DND-41 (cell line): Measurements from ENCODE around the gene BARX1.

ENCODE experiments used
- ATAC-seq: fragments of 200-7000 bp; cut with Tn5 transposase; 3 replicates; pipeline ENCODE4 v1.9.1; 2021; ENCODE audit warnings: low read depth; ENCODE audit not compliant: insufficient read depth
- DNase-seq: peaks from one replicate; pipeline ENCODE4 v3.0.0-alpha.2; 2020
- H2AFZ ChIP-seq: 2 replicates; pipeline ENCODE4 v1.6.0; 2012; ENCODE audit warnings: low read depth, low read length
- H3K27ac ChIP-seq: 2 replicates; pipeline ENCODE4 v1.5.1; 2012; ENCODE audit warnings: low read length, inconsistent platforms
- H3K27me3 ChIP-seq: fragments of 200-600 bp; sonication (generic); 2 replicates; pipeline ENCODE4 v1.6.0; 2012; ENCODE audit warnings: low read length, mild to moderate bottlenecking, inconsistent platforms; ENCODE audit not compliant: insufficient read depth, poor library complexity
- H3K36me3 ChIP-seq: 2 replicates; pipeline ENCODE4 v1.5.1; 2012; ENCODE audit warnings: low read length, inconsistent platforms; ENCODE audit not compliant: insufficient read depth
- H3K4me1 ChIP-seq: 2 replicates; pipeline ENCODE4 v1.5.1; 2012; ENCODE audit warnings: mild to moderate bottlenecking, low read length; ENCODE audit not compliant: insufficient read depth
- H3K4me2 ChIP-seq: 2 replicates; pipeline ENCODE4 v1.6.0; 2012; ENCODE audit warnings: mild to moderate bottlenecking, moderate library complexity, low read length, inconsistent platforms; ENCODE audit not compliant: insufficient read depth
- H3K4me3 ChIP-seq, 2 experiments: fragments of 200-600 bp in 1 of 2; shearing (Covaris generic) in 1 of 2; 2 replicates each; pipeline ENCODE4 v1.5.1; 2012 to 2016; ENCODE audit warnings: inconsistent platforms in 2 of 2, low read length in 2 of 2, mild to moderate bottlenecking in 2 of 2, low read depth in 1 of 2, moderate library complexity in 1 of 2
- H3K79me2 ChIP-seq: 2 replicates; pipeline ENCODE4 v1.6.0; 2012; ENCODE audit warnings: low read length, inconsistent platforms; ENCODE audit not compliant: insufficient read depth
- H3K9ac ChIP-seq: 2 replicates; pipeline ENCODE4 v1.6.0; 2012; ENCODE audit warnings: low read depth, mild to moderate bottlenecking, inconsistent platforms, low read length, moderate library complexity
- H3K9me3 ChIP-seq: 2 replicates; pipeline ENCODE4 v1.5.1; 2012; ENCODE audit warnings: low read length, moderate library complexity, mild to moderate bottlenecking, inconsistent platforms; ENCODE audit not compliant: insufficient read depth, severe bottlenecking
- H4K20me1 ChIP-seq: 2 replicates; pipeline ENCODE4 v1.6.0; 2012; ENCODE audit warnings: low read length; ENCODE audit not compliant: insufficient read depth
- CTCF ChIP-seq: IDR thresholded peaks from 2 replicates; pipeline ENCODE4 v1.5.1; 2012; ENCODE audit warnings: borderline replicate concordance, low read length, moderate library complexity, mild to moderate bottlenecking; ENCODE audit not compliant: poor library complexity, severe bottlenecking; ENCODE audit errors: extremely low read depth
- EZH2 ChIP-seq: IDR thresholded peaks from 3 replicates; pipeline ENCODE4 v1.6.1; 2012; ENCODE audit warnings: borderline replicate concordance, low read depth, mild to moderate bottlenecking, moderate library complexity, low read length, inconsistent platforms; ENCODE audit not compliant: severe bottlenecking

Gene BARX1

DNA sequence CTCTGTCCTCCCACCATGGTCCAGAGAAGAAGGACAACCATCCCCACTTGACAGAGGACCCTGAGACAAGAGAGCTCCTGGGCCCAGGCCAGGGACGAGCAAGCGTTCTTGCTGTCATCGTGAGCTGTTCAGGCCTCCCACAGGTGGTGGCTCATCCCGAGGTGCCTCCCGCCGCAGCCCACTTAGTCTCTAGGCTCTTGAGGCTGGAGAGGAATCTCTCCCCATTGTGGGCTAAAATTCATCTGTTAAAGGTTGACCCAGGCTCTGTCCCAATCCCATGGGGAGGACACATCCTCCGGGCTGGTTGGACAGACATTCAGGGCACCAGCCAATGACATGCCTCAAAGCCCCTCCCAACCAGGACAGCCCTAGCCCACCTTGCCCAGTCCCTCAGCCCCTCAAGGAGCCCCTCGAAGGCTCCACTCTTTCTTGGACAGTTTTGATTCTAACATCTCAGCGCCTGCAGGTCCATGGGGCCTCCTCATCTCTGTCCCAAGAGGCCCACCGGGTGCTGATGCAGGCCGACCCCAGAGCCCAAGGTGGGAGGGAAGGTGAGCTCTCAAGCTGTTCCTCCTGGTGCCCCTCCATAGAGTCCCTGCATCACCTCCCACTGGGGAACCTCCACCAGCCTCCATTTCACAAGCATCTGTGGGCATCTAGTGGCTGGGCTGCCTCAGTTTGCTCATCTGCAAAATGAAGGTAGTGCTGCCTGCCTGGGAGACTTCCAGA lies 52.9 kb downstream of the BARX1 start:
- Histone ChIP-seq H3K27me3 (no peaks in the 10 kb centered on the region), H3K4me1 (no peaks in the 10 kb centered on the region), H3K4me2 (no peak overlapping the region), H3K4me3 (no peak overlapping the region), H3K9me3 (no peaks in the 10 kb centered on the region), H2AFZ (no peak overlapping the region), H3K36me3 (no peaks in the 10 kb centered on the region), H3K9ac (no peak overlapping the region), H3K27ac (no peak overlapping the region), H4K20me1 (no peaks in the 10 kb centered on the region), H3K79me2 (no peaks in the 10 kb centered on the region)
- DNase-seq (no peak), ATAC-seq (no peak)
- no peak for TF ChIP-seq CTCF
- TF ChIP-seq EZH2 = no peak
